Endodermal cell (in vitro differentiated cells): ENCODE data around the gene RALGAPA1. TPM values are rescaled to one million over a fixed set of nuclear protein-coding genes. Genes with fewer than 3 reads are reported as not detected.

ENCODE experiments used
- DNase-seq: peaks from one replicate; pipeline ENCODE4 v3.0.0-alpha.2; 2017
- H3K27ac ChIP-seq: 2 replicates; pipeline ENCODE4 v1.5.1; 2013; ENCODE audit warnings: mild to moderate bottlenecking, low read depth, low read length, moderate library complexity
- H3K27me3 ChIP-seq: 2 replicates; pipeline ENCODE4 v1.6.1; 2013; ENCODE audit warnings: mild to moderate bottlenecking, low read length, moderate library complexity; ENCODE audit not compliant: insufficient read depth, control insufficient read depth, poor library complexity, severe bottlenecking
- H3K36me3 ChIP-seq: 2 replicates; pipeline ENCODE4 v1.7.0; 2013; ENCODE audit warnings: mild to moderate bottlenecking, low read length, moderate library complexity; ENCODE audit not compliant: control insufficient read depth, insufficient read depth
- H3K4me1 ChIP-seq: one replicate; pipeline ENCODE4 v1.7.0; 2013; ENCODE audit warnings: low read length; ENCODE audit not compliant: control insufficient read depth, insufficient read depth
- H3K4me3 ChIP-seq: 2 replicates; pipeline ENCODE4 v1.5.1; 2013; ENCODE audit warnings: mild to moderate bottlenecking, low read length, moderate library complexity
- H3K9ac ChIP-seq: 2 replicates; pipeline ENCODE4 v1.6.1; 2013; ENCODE audit warnings: mild to moderate bottlenecking, low read length, moderate library complexity; ENCODE audit not compliant: poor library complexity, severe bottlenecking; ENCODE audit errors: extremely low read depth
- H3K9me3 ChIP-seq: 2 replicates; pipeline ENCODE4 v1.6.1; 2013; ENCODE audit warnings: mild to moderate bottlenecking, low read length, moderate library complexity; ENCODE audit not compliant: control insufficient read depth
- H3K27ac Mint-ChIP-seq: 2 replicates; pipeline ENCODE4 v1.8.0; 2020; ENCODE audit warnings: mixed read lengths
- H3K27me3 Mint-ChIP-seq: 2 replicates; pipeline ENCODE4 v1.8.0; 2021; ENCODE audit warnings: mild to moderate bottlenecking, mixed read lengths; ENCODE audit not compliant: insufficient read depth
- H3K36me3 Mint-ChIP-seq: 2 replicates; pipeline ENCODE4 v1.8.0; 2020; ENCODE audit warnings: low read depth, mixed read lengths
- H3K4me1 Mint-ChIP-seq: 2 replicates; pipeline ENCODE4 v1.8.0; 2020; ENCODE audit warnings: mixed read lengths
- H3K4me3 Mint-ChIP-seq: 2 replicates; pipeline ENCODE4 v1.8.0; 2020; ENCODE audit warnings: mild to moderate bottlenecking, moderate library complexity, mixed read lengths
- H3K9me3 Mint-ChIP-seq: 2 replicates; pipeline ENCODE4 v1.8.0; 2020; ENCODE audit warnings: mild to moderate bottlenecking, mixed read lengths
- CTCF ChIP-seq: fragments of 200-600 bp; sonication (generic); conservative IDR thresholded peaks from 2 replicates; pipeline ENCODE4 v1.5.0; 2021; ENCODE audit warnings: antibody characterized with exemption, mild to moderate bottlenecking
- WGBS, 2 experiments: methylation state at CpG; one replicate each; pipeline versions ENCODE4 v1.1.5 to v1.1.7; 2013; ENCODE audit warnings: missing lambda C conversion rate in 2 of 2, mixed read lengths in 1 of 2; ENCODE audit not compliant: insufficient coverage in 1 of 2, insufficient read length in 1 of 2; 5-methylcytosine and 5-hydroxymethylcytosine counted together
- total RNA-seq, 2 donors: library from RNA; stranded (reverse); fragmentation: NEBNext Ultra II Directional in 1 of 2; extraction: Animal tissue kit (Norgen Biotek cat#: 25700) in 1 of 2; gene quantifications; 2 replicates in 1 of 2; 3 replicates in 1 of 2; pipeline ENCODE4 v1.2.1, GENCODE V29; 2021

Gene RALGAPA1
- total RNA-seq, 2 donors from 2014 or later: 31.2 to 36.3 TPM

GRCh38 chr14:35747379-35747778 lies 61.7 kb downstream of the RALGAPA1 start:
- peaks cover 18% of the 10 kb centered on the region for H3K36me3 Mint-ChIP-seq
- Histone ChIP-seq H3K9me3 (no peaks in the 10 kb centered on the region), H3K27me3 (no peaks in the 10 kb centered on the region), H3K27ac (no peak overlapping the region), H3K36me3 (peaks cover 12% of the 10 kb centered on the region), H3K4me3 (no peak overlapping the region), H3K9ac (no peak overlapping the region), H3K4me1 (no peaks in the 10 kb centered on the region)
- H3K4me1 Mint-ChIP-seq: no peaks in the 10 kb centered on the region
- DNase-seq: no peak
- TF ChIP-seq CTCF: no peak
- H3K9me3 Mint-ChIP-seq: no peaks in the 10 kb centered on the region
- no peak overlapping the region for H3K4me3 Mint-ChIP-seq
- H3K27ac Mint-ChIP-seq: no peak overlapping the region
- no peaks in the 10 kb centered on the region for H3K27me3 Mint-ChIP-seq

GRCh38 chr14:35742442-35742841 lies 66.7 kb downstream of the RALGAPA1 start:
- 100% methylated on average over 1 of the region's 1 CpG; no CpG with 5 or more reads in 1 of the 2 experiments for WGBS, 2 experiments
- H3K4me3 Mint-ChIP-seq: no peak overlapping the region

GRCh38 chr14:35742032-35742371 lies 67.1 kb downstream of the RALGAPA1 start:
- H3K27me3 Mint-ChIP-seq: no peaks in the 10 kb centered on the region
- whole genome bisulfite sequencing, 2 experiments: 100% methylated on average over 1 of the region's 1 CpG; no CpG with 5 or more reads in 1 of the 2 experiments
- H3K4me3 ChIP-seq: no peak overlapping the region
- H3K36me3 Mint-ChIP-seq: peaks cover 14% of the 10 kb centered on the region
- H3K4me3 Mint-ChIP-seq: no peak overlapping the region
- TF ChIP-seq CTCF: no peak
- H3K27ac ChIP-seq: no peak overlapping the region
- DNase-seq: no peak
- H3K4me1 Mint-ChIP-seq: peaks cover 4% of the 10 kb centered on the region
- no peaks in the 10 kb centered on the region for H3K4me1 ChIP-seq
- H3K36me3 ChIP-seq: peaks cover 10% of the 10 kb centered on the region
- H3K9me3 ChIP-seq: no peaks in the 10 kb centered on the region
- no peak overlapping the region for H3K27ac Mint-ChIP-seq
- no peaks in the 10 kb centered on the region for H3K27me3 ChIP-seq
- H3K9me3 Mint-ChIP-seq: no peaks in the 10 kb centered on the region
- H3K9ac ChIP-seq: no peak overlapping the region

More at GRCh38 chr14:35742442-35742841, 66.7 kb downstream of the RALGAPA1 start:
- H3K4me1 ChIP-seq: no peaks in the 10 kb centered on the region
- no peak for TF ChIP-seq CTCF
- DNase-seq: no peak
- Mint-ChIP-seq H3K27ac (no peak overlapping the region), H3K27me3 (no peaks in the 10 kb centered on the region), H3K9me3 (no peaks in the 10 kb centered on the region), H3K36me3 (peaks cover 17% of the 10 kb centered on the region), H3K4me1 (peaks cover 4% of the 10 kb centered on the region)
- no peaks in the 10 kb centered on the region for H3K27me3 ChIP-seq
- H3K9ac ChIP-seq: no peak overlapping the region
- H3K36me3 ChIP-seq: peaks cover 12% of the 10 kb centered on the region
- H3K4me3 ChIP-seq: no peak overlapping the region
- no peaks in the 10 kb centered on the region for H3K9me3 ChIP-seq
- no peak overlapping the region for H3K27ac ChIP-seq
